ENCODE measurements around the gene EML5. TPM values are rescaled to one million over a fixed set of nuclear protein-coding genes. Genes with fewer than 3 reads are reported as not detected.

The EML5 gene
- total and polyA plus RNA-seq, 2 of the 13 experiments (the other 11 are each of a cell fraction or from before 2014, with no cell fraction given), result 0.11 TPM; not detected in 1

DNA sequence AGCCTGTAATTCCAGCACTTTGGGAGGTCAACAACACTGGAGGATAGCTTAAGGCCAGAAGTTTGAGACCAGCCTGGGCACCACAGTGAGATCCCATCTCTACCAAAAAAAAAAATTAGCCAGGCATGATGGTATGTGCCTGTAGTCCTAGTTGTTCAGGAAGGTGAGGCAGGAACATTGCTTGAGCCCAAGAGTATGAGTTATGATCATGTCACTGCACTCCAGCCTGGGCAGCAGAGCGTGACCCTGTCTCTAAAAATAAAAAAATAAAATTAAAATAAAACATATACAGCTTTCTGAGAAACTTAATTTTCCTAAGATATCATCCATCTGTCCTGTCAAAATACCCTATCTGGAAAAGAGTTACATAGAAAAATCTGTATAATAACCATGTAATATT, 38.9 kb downstream of the EML5 start (continued):
- TF ChIP-seq SIN3A (IDR thresholded peaks at IDR 0.05; ENCODE audit: borderline replicate concordance, low read depth, low read length) (no peak), ZFYVE20 (CRISPR knock-in tag; IDR thresholded peaks at IDR 0.05; ENCODE audit: borderline replicate concordance, low read depth) (no peak), ZNF891 (CRISPR knock-in tag; IDR thresholded peaks at IDR 0.05) (no peak)

DNA sequence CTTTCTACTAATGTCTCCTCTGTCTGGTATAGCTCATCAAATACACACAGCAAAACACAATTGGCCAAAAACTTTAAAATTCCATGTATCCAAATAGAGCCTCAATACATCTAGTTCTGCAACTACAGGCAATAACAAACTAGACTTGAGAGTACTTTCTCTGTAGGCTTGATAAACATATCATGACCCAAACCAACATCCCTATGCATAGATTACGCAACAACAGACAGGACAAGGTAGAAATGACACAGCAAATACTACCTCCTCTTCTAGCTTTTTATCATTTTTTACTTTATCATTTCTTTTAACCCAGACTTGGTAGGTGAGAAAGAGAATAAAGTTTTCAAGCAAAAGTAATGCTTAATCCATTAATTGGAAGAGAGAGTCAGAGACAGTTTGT, 41.8 kb downstream of the EML5 start:
- WGBS (ENCODE audit: low lambda C conversion rate), result 85% methylated on average over 1 of the region's 1 CpG
- Histone ChIP-seq H3K9ac (ENCODE audit: insufficient read depth, low read depth, low read length) (no peak overlapping the region), H3K36me3 (replicated peaks in 1 of 2; ENCODE audit: control insufficient read depth in 1 of 2, insufficient read depth in 2 of 2, low read length in 2 of 2) (no peaks in the 10 kb centered on the region), H3K9me3 (ENCODE audit: low read length) (no peaks in the 10 kb centered on the region), H2AFZ (ENCODE audit: low read length) (no peak overlapping the region), H3K79me2 (ENCODE audit: insufficient read depth, low read length) (no peaks in the 10 kb centered on the region), H4K20me1 (ENCODE audit: insufficient read depth, low read length) (no peaks in the 10 kb centered on the region), H3K4me2 (ENCODE audit: low read depth, low read length) (no peak overlapping the region), H3K27me3 (ENCODE audit: control insufficient read depth in 1 of 2, insufficient read depth in 2 of 2, low read length in 2 of 2) (no peaks in the 10 kb centered on the region; a peak in 1 of 5 replicates), H3K27ac (ENCODE audit: extremely low read length, insufficient read depth, low read length) (no peak overlapping the region), H3K4me1 (ENCODE audit: insufficient read depth, low read length) (no peaks in the 10 kb centered on the region), H3K4me3 (replicated peaks in 1 of 3; ENCODE audit: insufficient read depth in 1 of 3, low read depth in 2 of 3, low read length in 3 of 3) (no peak overlapping the region)
- TF ChIP-seq CEBPG (CRISPR knock-in tag; IDR thresholded peaks at IDR 0.05) (peak; percentile 63; the same call in 1 of the 2 replicates), CEBPB (IDR thresholded peaks at IDR 0.05; ENCODE audit: borderline replicate concordance, low read depth, low read length) (peak; percentile 91), MYC (CRISPR knock-in tag; IDR thresholded peaks at IDR 0.05; ENCODE audit: borderline replicate concordance) (no peak)
- TF ChIP-seq, protein P1, sequence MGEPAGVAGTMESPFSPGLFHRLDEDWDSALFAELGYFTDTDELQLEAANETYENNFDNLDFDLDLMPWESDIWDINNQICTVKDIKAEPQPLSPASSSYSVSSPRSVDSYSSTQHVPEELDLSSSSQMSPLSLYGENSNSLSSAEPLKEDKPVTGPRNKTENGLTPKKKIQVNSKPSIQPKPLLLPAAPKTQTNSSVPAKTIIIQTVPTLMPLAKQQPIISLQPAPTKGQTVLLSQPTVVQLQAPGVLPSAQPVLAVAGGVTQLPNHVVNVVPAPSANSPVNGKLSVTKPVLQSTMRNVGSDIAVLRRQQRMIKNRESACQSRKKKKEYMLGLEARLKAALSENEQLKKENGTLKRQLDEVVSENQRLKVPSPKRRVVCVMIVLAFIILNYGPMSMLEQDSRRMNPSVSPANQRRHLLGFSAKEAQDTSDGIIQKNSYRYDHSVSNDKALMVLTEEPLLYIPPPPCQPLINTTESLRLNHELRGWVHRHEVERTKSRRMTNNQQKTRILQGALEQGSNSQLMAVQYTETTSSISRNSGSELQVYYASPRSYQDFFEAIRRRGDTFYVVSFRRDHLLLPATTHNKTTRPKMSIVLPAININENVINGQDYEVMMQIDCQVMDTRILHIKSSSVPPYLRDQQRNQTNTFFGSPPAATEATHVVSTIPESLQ (CRISPR knock-in tag; conservative IDR thresholded peaks at IDR 0.05), result no peak
- TF ChIP-seq, protein P2, sequence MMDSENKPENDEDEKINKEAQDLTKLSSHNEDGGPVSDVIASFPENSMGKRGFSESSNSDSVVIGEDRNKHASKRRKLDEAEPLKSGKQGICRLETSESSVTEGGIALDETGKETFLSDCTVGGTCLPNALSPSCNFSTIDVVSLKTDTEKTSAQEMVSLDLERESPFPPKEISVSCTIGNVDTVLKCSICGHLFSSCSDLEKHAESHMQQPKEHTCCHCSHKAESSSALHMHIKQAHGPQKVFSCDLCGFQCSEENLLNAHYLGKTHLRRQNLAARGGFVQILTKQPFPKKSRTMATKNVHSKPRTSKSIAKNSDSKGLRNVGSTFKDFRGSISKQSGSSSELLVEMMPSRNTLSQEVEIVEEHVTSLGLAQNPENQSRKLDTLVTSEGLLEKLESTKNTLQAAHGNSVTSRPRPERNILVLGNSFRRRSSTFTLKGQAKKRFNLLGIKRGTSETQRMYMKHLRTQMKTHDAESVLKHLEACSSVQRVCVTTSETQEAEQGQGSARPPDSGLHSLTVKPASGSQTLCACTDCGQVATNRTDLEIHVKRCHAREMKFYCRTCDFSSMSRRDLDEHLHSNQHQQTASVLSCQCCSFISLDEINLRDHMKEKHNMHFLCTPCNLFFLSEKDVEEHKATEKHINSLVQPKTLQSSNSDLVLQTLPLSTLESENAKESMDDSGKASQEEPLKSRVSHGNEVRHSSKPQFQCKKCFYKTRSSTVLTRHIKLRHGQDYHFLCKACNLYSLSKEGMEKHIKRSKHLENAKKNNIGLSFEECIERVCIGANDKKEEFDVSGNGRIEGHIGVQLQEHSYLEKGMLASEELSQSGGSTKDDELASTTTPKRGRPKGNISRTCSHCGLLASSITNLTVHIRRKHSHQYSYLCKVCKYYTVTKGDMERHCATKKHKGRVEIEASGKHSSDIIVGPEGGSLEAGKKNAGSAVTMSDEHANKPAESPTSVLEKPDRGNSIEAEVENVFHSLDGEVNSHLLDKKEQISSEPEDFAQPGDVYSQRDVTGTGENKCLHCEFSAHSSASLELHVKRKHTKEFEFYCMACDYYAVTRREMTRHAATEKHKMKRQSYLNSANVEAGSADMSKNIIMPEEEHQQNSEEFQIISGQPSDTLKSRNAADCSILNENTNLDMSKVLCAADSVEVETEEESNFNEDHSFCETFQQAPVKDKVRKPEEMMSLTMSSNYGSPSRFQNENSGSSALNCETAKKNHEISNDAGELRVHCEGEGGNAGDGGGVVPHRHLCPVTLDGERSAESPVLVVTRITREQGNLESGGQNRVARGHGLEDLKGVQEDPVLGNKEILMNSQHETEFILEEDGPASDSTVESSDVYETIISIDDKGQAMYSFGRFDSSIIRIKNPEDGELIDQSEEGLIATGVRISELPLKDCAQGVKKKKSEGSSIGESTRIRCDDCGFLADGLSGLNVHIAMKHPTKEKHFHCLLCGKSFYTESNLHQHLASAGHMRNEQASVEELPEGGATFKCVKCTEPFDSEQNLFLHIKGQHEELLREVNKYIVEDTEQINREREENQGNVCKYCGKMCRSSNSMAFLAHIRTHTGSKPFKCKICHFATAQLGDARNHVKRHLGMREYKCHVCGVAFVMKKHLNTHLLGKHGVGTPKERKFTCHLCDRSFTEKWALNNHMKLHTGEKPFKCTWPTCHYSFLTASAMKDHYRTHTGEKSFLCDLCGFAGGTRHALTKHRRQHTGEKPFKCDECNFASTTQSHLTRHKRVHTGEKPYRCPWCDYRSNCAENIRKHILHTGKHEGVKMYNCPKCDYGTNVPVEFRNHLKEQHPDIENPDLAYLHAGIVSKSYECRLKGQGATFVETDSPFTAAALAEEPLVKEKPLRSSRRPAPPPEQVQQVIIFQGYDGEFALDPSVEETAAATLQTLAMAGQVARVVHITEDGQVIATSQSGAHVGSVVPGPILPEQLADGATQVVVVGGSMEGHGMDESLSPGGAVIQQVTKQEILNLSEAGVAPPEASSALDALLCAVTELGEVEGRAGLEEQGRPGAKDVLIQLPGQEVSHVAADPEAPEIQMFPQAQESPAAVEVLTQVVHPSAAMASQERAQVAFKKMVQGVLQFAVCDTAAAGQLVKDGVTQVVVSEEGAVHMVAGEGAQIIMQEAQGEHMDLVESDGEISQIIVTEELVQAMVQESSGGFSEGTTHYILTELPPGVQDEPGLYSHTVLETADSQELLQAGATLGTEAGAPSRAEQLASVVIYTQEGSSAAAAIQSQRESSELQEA (CRISPR knock-in tag; IDR thresholded peaks at IDR 0.05; ENCODE audit: not compliant biosample characterization), result no peak
- DNase-seq (ENCODE audit: low spot score) (no peak), FAIRE-seq (no peak), ATAC-seq (no peak)
- CTCF ChIA-PET (ENCODE audit: low intra/inter-chr PET ratio, low total read pairs), result no interaction called here
- POLR2A ChIA-PET, result no interaction called here
- in situ Hi-C loops (cut with HindIII; ENCODE audit: extremely low pct_ligation_motif_present, low pct_unique_long_range_greater_than_20kb), result no loop called here
- no TSS peak for BruUV-seq (replicated peaks)
- intact Hi-C loops (cut with micrococcal nuclease; ENCODE audit: unreplicated experiment), result no loop called here
